GM19463 (cell line): ENCODE data around the gene SLC25A21.
"Not testable (repeated sequence)": the region's sequence is repeated elsewhere in the genome, so short reads cannot be mapped to it uniquely, and the experiment has no call there.

Experiments used
- ATAC-seq: cut with Tn5 transposase; IDR thresholded peaks from one replicate; pipeline ENCODE4 v1.9.1; 2021; ENCODE audit warnings: mild to moderate bottlenecking, moderate library complexity; ENCODE audit not compliant: unreplicated experiment

The SLC25A21 gene

DNA sequence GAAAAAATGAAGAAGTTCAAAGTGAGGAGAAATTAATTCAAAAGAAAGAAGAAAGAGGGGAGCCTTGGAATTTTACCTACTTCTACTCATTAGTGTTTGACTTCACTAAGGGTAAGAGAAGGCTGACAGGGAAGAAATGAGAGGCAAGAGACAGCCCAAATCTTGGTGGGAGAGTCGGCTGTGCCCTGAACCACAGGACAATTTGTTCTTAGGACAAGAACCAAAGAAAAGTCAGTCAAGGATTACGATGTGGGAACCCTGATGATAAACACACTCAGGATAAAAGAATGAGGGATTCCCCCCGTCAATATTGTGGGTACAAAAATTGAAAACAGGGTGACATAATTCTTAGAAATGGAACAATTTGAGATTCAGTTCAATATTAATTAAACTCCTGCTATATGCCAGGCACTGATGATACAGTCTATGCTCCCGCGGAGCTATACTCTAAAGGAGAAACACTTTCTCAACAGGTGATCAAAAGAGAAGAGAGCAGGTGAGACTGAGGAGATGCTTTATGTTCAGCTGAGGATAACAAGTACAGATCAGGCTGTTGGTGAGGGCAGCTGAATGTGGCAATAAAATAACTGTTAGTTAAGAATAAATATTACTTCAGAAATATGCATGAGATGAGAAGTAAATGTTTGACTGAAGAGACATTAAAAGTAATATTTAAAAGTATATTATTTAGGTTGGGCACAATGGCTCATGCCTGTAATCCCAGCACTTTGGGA is 175.4 kb downstream of the SLC25A21 start:
- no peak for ATAC-seq

DNA sequence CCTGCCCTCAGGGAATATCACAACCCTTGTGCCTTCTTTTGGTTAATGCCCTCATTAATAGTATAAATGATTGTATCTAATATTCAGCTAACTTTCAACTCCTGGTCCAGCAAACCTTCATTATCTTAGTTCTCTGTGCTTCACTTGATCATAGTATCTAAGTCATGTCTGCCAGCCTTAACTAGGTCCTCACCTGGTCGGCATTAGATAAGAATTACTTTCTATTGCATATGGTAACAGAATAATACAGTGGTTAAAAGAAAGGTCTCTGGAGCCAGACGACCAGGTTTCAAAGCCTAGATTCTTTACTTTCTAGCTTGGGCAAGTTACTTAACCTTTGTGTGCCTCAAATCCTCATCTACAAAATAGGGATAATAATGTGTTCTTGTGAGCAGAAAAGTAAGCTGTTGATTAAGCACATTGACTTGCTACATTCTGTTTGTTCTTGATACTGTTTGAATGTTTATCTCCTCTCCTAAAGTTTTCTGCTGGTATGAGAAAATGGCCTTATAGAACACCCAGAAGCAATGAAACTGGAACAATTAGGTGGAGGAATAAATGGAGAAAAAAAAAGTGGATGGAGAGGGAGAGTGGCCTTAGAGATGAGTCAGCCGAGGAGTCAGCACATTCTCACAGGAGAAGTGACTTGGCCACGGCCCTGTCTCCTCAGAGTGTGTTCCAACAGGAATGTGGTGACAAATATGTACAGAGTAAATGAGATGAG is 176.1 kb downstream of the SLC25A21 start:
- ATAC-seq = no peak

DNA sequence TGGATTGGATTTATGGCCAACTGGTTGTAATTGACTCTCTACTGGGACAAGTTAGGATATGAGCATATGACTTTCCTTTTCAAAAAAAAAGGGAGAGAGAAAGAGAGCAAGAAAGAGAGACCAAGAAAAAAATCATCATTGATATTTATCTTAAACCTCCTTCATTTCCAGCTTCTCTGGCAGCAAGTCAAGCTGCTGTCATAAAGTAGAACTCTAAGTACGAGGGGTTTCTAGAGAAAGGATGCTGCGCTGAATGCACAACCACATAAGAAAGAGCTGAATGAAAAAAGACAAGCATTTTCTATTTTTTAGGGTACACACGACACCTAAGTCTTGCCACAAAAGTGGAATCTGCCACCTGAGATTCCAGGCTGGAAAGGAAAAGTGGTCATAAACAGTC is 182.6 kb downstream of the SLC25A21 start:
- no peak for ATAC-seq

DNA sequence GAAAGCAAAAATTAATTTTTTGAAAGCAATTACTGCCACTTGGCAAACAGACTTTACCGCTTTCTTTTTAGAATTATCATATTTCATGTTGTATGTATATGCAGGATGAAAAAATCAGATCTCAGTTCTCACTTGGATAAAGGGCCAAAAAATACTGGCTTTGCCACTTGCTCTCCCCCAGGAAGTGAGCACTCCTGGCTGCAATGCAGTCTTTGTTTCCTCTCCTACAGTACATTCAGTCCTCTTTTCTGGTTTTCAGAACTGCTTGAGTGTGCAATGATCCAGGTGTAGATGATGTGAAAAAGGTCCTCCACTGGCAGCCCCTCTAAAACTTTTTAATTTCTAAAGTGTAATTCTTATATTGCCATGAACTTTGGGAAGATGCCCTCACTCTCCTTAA is 183.4 kb downstream of the SLC25A21 start:
- ATAC-seq = no peak

DNA sequence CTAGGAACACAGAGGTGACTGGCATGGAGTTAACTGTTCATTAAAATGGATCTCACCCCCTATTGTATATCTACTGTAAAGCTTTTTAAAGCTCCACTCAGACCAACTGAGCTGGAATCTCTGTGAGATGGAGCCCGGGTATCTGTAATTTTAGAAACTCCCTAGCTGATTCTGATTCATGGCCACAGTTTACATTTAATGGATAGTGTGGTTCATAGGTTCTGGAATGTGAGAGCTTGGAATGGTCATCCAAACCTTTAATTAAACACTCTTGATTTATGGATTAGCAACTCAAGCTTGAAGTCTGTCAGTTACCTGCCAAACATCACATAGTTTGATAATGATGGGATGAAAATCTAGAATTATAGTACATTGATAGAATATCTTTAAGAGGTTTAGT is 183.8 kb downstream of the SLC25A21 start:
- ATAC-seq = no peak

DNA sequence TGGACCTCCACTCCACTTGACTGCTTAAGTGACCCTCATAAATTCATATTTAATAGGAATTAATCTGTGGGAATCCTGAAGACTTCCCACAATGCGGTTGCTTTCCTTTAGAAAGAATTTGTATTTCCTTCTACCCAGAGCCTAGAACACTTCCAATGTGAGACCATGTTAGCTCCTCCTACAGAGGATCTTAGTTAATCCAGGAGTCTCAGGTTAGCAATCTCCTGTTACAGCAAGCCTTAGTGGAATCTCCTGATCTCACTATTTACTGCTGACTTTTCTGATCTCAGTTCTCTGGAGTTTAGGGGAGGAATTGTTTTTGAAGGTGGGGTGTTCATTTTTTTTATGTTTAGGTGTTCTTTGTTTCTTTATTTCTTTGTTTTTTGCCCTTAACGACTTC is 186.0 kb downstream of the SLC25A21 start:
- ATAC-seq = no peak

DNA sequence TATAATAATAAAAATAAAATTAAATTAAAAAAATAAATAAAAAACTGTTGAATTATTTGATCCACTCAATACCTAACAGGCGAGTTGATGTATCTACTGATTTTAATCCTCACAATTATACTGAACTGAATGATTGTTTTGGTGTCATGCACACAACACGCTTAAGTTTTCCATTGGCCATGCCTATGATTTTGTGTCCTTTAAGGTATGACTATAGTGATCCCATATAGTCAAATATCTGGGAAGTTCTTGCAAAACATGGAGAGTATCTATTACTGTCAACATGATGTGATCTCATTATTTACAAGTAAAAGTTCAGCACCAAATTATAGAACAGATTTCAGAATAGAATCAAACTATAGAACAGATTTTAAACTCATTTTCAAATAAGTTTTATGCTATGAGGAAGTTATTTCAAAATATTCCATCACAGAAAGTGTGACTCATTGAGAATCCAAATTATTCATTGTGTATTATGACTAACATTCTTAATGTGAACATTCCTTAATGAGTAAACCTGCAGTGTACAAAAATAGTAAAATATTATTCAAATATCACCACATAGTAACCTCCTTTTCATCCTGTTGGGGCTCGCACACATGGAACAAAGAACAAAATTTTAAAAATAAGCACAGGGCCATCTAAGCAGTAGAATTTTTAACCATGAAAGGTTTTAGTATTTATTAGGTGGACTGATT is 190.4 kb downstream of the SLC25A21 start:
- ATAC-seq = no peak

DNA sequence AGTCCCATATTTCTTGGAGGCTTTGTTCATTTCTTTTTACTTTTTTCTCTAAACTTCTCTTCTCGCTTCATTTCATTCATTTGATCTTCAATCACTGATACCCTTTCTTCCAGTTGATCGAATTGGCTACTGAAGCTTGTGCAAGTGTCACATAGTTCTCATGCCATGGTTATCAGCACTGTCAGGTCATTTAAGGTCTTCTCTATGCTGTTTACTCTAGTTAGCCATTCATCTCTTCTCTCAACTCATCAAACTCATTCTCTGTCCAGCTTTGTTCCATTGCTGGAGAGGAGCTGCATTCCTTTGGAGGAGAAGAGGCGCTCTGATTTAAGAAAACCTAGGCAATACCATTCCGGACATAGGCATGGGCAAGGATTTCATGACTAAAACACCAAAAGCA is 192.0 kb downstream of the SLC25A21 start:
- not testable (repeated sequence) for ATAC-seq

DNA sequence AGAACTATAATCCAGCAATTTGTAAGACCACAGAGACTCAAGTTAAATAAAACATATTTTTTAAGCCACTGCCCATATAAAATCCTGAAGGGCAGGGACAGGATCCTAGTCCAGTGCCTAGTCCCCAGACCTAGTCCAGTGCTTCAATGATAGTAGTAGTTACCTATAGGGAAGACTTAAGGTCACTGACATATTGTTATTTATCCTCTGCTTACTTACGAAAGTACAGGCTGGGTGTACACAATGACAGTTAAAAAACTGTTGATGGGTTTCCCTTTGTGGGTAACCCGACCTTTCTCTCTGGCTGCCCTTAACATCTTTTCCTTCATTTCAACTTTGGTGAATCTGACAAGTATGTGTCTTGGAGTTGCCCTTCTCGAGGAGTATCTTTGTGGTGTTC is 192.5 kb downstream of the SLC25A21 start:
- no peak for ATAC-seq

DNA sequence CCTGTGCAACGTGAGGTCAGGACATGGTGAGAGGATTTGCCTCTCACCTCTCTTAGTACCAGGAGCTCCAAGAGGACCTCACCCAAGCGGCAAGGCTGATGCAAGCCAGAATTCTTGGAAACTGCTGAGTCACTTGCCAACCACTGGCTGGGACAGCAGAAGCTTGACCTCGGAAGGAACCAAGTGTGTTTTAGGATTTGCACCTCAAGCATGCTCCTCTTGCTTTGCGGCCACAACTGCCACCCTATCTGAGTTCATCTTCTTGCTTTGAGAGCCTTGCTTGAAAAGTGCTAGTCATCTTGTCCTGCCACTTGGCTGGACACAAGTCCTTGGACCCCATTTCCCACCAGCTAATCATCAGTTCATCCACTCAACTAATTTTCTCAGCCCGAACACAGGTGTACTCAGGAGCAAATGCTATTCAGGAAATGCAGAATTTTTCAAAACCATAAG is 195.8 kb downstream of the SLC25A21 start:
- no peak for ATAC-seq

DNA sequence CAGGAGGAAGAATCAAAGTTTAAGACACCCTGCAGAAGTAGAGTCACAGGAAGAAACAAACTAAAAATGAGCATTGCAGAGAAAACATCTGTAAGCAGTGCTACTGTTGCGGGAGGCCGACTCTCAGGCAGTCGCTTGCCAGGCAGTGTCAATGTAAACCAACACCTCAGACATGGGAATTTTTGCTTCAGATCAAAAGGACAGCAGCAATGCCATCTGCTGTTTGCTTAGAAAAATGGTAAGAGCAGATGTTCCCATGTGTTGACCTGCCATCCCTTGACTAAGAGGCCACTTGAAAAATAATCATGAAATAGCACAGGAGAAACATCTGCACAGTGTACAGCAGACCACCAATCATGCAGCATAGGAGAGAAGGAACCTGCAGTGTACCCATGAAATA is 196.6 kb downstream of the SLC25A21 start:
- no peak for ATAC-seq

DNA sequence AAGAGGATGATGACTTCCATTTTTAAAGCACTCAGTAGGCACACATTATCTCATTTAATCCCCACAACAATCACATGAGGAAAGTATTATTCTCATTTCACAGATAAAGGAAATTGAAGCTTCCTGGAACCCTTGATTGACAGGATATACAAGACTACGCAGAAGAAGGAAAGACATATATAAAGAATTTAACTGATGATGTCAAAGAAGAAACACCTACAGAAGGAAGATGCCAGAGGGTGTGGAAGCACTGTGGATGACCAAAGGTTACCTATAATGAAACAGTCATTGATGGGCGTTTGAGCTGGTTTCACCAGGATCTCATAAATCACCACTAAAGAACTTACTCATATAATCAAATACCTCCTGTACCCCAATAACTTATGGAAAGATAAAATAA is 197.4 kb downstream of the SLC25A21 start:
- ATAC-seq = no peak

DNA sequence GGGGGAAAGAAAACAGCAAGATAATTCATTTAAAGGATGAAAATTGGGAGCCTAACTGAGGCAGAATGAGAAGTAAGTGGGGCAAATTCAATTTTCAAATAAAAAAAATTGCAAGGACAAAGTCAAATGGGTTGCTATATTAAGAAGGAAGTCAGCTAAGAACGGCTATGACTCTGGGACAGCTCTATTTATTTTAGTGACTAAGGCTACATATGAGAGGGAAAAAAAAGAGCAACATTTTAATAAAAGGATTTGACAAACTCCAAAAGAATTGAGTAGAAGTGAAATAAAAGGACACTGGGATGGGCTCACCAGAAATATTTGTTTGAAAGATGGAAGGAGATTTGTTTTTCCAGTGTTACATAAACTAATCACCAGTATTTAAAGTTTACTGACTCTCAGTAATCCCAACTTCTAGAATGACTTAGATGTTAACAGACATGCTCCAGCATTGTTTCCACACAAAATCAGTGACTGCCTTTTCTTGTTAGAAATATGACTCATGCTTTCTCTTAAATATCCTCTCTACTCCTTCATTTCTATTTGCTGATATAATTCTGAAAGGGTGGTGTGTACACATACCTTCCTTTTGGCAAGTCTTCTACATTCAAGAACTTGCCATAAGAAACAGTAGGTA is 198.5 kb downstream of the SLC25A21 start:
- ATAC-seq = no peak

DNA sequence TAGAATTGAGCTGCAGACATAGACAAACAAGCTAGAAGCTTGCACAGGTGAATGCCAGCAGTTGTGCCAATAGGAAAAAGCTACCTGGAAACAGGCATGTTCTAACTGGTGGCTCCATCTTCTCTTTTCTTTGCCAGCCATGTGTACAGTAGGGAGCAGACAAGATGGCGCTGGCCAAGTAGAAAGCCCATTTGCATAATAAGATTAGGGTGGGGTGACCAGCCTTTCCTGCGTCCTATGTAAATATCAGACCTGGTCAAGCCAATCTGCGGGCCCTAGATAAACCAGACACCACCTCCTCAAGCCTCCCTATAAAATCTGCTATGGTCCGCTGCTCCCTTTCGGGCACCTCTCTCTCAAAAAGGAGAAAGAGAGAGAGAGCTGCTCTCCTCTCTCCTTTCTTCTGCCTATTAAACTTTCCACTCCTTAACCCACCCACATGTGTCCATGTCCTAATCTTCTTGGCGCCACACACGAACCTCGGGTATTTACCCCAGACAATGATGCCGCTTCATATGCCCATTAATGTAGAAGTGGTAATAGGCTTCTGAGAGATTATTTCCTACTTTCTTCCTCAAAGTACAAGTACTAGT is 201.0 kb downstream of the SLC25A21 start:
- ATAC-seq = no peak

DNA sequence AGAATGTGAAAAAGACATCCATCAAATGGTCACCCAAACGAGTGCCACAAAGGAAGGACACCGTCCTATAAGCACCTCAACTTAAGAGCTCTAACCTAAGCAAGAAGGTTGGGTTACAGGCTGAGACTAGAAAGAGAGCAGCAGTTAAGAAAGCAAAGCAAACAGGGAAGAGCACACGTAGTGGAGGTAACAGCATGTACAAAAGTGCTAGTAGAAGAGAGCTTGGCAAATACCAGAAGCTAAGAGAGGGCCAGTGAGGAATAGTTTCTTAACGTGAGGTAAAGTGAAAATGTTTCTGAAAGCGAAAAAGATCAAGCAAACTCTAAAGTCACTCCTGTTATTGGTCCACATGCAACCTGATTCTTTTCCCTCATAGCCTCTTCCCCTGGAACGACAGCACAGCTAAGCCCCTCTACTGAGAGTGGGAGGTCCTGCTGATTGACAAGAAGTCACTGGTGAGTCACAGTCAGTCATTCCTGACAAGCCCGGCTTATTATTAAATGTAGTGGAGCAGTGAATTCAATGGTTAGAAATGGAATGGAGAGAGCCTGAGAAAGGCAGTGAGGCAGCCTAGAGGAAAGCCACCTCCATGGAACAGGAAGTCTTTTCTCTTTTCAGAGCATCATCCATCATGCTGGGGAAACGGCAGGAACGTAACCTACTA is 204.4 kb downstream of the SLC25A21 start:
- ATAC-seq = no peak

DNA sequence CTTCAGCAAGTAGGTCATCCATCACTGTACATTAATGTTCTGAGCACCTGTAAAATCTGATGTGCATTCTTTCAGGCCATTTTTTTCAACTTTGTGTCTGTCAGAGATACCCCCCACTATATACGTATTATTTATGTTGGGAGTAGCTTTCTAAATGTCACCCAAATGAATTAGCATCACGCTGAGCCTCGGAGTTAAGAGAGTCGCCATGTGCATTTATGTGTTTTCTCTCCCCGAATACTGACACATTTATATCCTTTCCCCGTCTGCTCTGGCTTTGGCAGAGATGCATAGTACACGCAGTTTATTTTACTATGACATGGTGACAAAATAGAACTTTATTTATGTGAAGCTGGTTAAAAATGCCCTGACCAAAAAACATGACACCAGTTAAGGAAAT is 216.4 kb downstream of the SLC25A21 start:
- no peak for ATAC-seq

DNA sequence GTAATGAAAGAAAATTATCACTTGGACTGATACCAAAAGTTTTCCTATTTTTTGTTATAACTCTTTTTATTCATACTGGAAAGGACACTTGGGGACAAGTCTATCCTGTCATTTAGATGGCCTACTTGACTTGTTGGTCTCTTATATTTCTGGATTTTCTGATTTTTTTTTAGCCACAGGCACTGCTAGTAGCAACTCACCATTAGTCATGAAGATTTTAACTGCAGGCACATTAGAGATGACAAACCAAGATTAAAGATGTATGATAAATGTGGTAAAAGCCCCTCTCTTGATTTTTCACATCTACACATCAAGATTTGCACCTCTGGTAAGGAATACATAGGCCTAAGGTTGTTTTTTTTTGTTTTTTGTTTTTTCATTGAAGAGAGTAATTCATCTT is 217.0 kb downstream of the SLC25A21 start:
- ATAC-seq = no peak

DNA sequence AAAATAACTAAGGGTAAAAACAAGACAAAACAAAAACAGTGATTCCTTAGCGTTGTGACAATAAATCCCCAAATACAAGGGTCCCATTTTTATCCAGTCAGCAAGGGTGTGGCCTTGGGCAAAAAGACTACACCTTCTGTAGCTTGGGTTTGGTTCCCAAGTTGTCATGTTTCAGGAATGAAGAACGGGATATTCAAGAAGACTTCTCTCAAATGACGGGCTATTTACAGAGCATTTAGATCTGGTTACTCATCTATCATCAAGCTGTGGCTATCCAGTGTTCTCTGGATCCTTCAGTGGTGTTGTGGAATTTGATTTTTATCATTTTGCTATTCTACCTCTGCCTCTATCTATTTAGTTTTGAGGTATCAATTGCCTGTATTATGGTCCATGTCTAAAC is 219.7 kb downstream of the SLC25A21 start:
- no peak for ATAC-seq

DNA sequence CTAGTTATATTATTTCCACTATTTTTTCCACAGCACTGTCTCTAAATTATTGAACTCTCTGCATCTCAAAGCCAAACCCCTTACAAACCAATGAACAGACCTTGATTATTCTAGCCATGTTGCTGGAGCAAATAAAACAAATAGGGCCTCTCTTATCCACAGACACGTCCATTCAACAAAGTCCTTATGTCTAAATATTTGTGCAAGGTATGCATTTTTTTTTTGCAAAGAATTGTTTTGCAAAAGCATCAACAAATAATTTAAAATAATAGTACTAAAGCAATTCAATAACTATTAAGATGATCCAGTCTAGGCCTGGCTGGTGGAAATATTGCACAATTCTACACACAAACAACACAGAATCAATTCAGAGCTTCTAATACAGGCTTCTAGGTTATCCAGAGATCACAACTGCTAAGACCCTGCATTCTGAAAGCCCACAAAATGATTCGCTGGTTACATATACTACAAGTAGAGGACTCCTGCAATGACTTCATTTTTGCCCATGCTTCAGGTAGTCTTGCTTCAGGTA is 221.0 kb downstream of the SLC25A21 start:
- no peak for ATAC-seq

DNA sequence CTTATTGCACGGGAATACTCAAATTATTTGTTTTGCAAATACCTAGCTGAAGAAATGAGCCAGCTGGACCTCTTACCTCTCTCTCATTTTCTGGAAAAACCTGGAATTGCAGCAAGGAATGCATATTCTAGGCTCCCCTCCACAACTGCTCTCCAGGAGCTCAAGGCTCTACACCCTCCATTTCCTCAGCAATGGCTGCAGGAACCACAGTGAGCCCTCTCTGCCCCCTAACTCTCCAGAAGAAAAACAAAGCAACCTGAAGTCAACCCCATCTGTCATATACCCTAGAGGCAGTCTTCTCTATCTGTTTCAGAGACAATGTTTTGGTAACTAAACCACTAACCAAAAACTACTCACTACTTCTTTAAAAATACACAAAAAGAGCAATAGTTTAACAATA is 221.6 kb downstream of the SLC25A21 start:
- no peak for ATAC-seq
